ENCODE results near the gene UBE2K.
A peak's percentile ranks its signal among the peaks of the same experiment; 100 is the strongest.
"Not testable (repeated sequence)": the region's sequence is repeated elsewhere in the genome, so short reads cannot be mapped to it uniquely, and the experiment has no call there.

Gene UBE2K

DNA sequence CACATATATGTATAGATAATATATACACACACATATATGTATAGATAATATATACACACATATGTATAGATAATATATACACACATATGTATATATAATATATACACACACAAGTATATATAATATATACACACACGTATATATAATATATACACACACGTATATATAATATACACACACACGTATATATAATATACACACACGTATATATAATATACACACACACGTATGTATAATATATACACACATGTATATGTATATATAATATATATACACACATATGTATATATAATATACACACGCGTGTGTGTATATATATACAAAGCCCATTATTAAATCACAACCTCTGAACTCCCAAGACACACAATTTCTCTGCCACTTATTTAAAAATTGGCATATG lies 8.0 kb upstream of the UBE2K start:
- peak; percentile 96 for FAIRE-seq

GRCh38 chr4:39698424-39699009 lies 581 bp downstream of the UBE2K start:
- no peak for FAIRE-seq

DNA sequence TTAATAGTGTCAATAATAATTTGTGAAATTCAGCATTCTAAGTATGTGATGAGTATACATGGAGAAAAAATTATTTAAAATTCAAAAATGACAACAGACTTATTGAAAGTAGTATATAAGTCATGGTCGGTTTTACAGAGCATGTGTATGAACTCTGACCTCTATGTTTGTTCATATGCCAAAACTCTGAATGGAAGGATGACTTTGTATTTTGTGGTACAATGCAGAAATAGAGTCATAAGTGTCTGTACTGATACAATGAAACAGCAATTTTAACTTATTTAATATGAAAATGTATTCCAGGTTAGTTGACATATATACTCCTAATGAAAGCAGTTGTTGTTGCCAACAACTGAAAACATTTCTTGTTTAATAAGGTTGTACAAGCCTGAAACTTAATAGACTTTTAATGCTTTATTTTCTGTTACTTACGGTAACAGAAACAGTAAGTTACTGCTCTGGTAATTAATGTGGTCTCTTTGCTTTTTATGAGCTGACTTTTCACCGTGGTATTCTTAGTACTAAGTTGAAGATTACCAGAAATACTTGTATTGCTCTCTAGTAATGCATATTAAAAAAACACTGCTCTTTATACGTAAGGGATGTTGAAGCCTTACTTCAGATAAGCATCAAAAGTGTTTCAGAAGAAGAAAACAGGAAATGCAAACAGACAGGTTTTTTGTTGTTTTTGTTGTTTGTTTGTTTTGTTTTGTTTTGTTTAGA lies 1.9 kb downstream of the UBE2K start:
- FAIRE-seq, result peak; percentile 69

- FAIRE-seq, result no peak
Observed at GRCh38 chr4:39700554-39700953, 2.6 kb downstream of the UBE2K start.

DNA sequence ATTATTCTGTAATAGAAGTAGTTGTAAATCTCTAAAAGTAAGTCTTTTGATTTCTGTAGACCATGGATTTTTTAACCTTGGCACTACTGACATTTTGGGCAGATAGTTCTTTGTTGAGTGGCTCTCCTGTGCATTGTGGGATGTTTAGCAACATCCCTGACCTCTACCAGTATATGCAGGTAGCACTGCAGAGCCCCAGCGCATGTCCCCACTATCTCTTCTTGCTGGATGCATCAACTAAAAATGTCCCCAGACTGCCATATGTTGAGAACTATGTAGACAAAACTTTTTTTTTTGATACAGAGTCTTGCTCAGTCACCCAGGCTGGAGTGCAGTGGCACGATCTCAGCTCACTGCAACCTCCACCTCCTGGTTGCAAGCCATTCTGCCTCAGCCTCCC lies 4.8 kb downstream of the UBE2K start:
- no peak for FAIRE-seq

DNA sequence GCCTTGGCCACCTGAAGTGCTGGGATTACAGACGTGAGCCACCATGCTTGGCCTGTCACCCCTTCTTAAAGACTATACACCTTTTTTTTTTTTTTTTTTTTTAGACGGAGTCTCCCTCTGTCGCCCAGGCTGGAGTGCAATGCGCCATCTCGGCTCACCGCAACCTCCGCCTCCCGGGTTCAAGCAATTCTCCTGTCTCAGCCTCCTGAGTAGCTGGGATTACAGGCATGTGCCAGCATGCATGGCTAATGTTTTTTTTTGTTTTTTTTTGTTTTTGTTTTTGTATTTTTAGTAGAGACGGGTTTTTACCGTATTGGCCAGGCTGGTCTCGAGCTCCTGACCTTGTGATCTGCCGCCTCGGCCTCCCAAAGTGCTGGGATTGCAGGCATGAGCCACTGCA lies 6.9 kb downstream of the UBE2K start:
- FAIRE-seq, result not testable (repeated sequence)

DNA sequence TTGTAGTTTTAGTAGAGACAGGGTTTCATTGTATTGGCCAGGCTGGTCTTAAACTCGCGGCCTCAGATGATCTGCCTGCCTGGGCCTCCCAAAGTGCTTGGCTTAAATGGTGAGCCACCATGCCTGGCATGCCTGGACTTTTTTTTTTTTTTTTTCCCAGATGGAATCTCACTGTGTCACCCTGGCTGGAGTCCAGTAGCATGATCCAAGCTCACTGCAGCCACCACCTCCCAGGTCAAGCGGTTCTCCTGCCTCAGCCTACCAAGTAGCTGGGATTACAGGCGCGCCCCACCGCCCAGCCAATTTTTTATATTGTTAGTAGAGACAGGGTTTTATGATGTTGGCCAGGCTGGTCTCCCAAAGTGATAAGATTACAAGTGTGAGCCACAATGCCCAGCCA lies 8.4 kb downstream of the UBE2K start:
- FAIRE-seq, result no peak

GRCh38 chr4:39706741-39707511 lies 9.0 kb downstream of the UBE2K start:
- no peak for FAIRE-seq

- FAIRE-seq, result no peak
Observed at GRCh38 chr4:39710098-39710896, 12.4 kb downstream of the UBE2K start.

GRCh38 chr4:39712819-39713607 lies 15.1 kb downstream of the UBE2K start:
- FAIRE-seq, result no peak

DNA sequence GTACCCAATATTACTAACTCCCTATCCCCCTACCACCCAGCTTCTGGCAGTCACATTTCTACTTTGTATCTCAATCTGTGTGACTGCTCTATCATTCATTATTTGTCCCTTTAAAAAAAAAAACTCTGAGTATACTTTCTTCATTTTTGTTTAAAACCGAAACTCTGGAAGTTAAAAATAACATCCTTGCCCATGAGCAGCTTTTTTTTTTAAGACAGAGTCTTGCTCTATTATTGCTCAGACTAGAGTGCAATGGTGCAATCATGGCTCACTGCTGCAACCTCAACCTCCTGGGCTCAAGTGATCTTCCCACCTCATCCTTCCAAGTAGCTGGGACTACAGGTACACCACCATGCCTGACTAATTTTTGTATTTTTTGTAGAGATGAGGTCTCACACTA lies 15.8 kb downstream of the UBE2K start:
- no peak for FAIRE-seq

GRCh38 chr4:39714166-39714565 lies 16.2 kb downstream of the UBE2K start:
- FAIRE-seq, result no peak

DNA sequence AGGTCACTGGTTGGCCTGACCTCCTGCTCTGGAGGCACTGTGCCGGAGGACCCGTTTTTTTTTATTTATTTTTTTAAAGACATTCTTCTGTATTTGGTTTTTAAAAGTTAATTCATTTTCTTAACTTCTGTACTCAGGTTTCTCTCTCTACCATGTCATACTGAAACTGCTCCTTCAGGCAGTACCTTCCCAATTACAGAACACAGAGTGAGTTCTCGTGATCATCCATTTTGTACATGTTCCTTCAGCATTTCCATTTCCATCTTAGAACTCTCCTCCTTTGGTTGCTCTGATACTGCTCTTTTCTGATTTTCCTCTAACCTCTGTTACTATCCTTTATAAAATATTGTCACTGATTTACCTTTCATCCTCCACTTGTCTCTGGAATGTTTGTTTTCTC lies 17.9 kb downstream of the UBE2K start:
- no peak for FAIRE-seq

- no peak for FAIRE-seq
Observed at GRCh38 chr4:39716356-39716755, 18.4 kb downstream of the UBE2K start.

DNA sequence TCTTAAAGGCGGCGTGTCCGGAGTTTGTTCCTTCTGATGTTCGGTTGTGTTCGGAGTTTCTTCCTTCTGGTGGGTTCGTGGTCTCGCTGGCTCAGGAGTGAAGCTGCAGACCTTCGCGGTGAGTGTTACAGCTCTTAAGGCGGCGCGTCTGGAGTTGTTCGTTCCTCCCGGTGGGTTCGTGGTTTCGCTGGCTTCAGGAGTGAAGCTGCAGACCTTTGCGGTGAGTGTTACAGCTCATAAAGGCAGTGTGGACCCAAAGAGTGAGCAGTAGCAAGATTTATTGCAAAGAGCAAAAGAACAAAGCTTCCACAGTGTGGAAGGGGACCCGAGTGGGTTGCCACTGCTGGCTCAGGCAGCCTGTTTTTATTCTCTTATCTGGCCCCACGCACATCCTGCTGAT lies 19.8 kb downstream of the UBE2K start:
- not testable (repeated sequence) for FAIRE-seq

- no peak for FAIRE-seq
Observed at GRCh38 chr4:39718366-39719323, 20.7 kb downstream of the UBE2K start.

DNA sequence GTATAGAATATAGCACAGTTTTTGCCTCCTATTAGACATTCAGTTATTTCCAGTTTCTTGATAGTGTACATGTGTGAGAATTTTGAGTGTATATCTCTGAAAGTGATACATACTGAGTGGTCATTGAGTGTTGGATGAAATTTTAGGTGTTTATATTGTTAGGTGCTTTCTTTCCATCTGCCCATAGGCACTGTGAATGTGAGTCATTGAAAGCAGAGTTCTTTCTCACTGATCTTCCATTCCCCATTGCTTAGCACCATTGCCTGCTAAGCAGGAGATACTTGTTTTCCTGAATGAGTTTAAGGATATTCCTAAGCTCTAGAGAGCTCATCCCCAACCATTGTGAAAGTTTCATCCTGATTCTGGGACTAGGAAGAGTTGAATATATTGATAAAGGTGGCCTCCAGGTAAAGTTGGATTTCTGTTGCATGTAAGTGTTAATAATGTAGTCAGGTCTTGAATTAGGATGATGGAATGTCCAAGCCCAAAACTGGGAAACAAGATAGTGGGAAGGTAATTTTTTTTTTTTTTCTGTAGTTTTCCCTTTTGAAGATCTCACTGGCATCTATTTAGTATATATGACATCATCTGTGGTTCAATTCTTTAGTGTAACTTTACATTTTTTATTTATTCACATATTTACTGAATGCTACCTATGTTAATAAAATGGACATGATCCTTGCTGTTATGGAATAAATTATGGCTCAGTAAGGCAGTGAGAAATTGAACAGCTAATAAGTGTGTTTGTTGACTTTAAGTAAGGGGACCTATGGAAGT lies 22.1 kb downstream of the UBE2K start:
- no peak for FAIRE-seq

DNA sequence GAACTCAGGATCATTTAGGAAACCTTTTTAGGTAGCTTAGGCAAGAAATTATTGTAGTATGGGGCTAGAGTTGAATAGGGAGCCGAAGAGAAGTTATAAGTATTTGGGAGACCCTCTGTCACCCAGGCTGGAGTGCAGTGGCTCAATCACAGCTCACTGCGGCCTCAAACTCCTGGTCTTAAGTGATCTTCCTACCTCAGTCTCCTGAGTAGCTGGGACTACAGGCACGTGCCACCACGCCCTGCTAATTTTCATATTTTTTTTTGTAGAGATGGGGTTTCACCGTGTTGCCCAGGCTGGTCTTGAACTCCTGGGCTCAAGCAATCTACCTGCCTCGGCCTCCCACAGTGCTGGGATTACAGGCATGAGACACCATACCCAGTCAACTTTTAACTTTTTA lies 23.3 kb downstream of the UBE2K start:
- not testable (repeated sequence) for FAIRE-seq

DNA sequence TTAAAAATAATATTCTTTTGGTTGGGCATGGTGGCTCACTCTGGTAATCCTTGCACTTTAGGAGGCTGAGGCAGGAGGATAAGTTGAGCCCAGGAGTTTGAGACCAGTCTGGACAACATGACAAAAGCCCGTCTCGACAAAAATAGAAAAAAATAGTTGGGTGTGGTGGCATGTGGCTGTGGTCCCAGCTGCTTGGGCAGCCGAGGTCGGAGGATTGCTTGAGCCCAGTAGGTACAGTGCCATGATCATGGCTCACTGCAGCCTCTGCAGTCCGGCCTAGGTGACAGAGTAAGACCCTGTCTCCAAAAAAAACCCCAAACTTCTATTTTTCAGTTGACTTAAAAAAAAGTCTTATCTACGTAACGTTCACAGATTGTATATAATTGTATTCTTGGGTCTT lies 23.9 kb downstream of the UBE2K start:
- no peak for FAIRE-seq

DNA sequence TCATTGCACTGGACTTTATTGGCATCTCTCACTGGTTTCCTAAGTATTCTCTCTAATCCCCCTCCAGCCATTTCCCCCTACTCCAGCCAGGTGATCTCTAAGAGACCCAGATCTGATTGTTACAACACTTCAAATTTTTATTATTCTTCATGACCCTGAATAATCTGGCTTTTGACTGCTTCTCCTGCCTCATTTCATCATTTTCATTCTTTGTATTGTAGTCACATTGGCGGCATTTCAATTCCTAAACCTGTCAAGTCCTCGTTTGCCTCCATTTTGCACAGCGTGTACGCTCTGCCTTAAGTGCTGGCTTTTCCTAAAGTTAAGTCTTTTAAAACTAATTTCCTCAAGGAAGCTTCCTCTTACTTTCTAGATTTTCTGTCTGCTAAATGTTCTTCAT lies 31.6 kb downstream of the UBE2K start:
- FAIRE-seq, result no peak
